ENCODE results near the gene BDKRB2.

Gene BDKRB2

GRCh38 chr14:96264200-96264553 is 59.5 kb downstream of the BDKRB2 start:
- Histone ChIP-seq H3K9me3 (ENCODE audit: insufficient read depth, low read length, severe bottlenecking) (peaks cover 3% of the 10 kb centered on the region), H2AFZ (ENCODE audit: low read depth, low read length) (no peak overlapping the region), H3K36me3 (ENCODE audit: insufficient read depth, low read length) (no peaks in the 10 kb centered on the region), H3K79me2 (ENCODE audit: insufficient read depth, low read length) (no peaks in the 10 kb centered on the region), H4K20me1 (ENCODE audit: insufficient read depth, low read length) (no peaks in the 10 kb centered on the region), H3K4me3 (ENCODE audit: low read depth in 1 of 2, low read length in 2 of 2) (no peak overlapping the region), H3K27me3 (ENCODE audit: insufficient read depth, low read length, poor library complexity) (peaks cover 7% of the 10 kb centered on the region), H3K9ac (ENCODE audit: low read depth, low read length) (no peak overlapping the region), H3K4me2 (ENCODE audit: insufficient read depth, low read length) (no peak overlapping the region), H3K27ac (ENCODE audit: low read length) (no peak overlapping the region), H3K4me1 (ENCODE audit: insufficient read depth, low read length) (no peaks in the 10 kb centered on the region)
- no peak for ATAC-seq (ENCODE audit: insufficient read depth, low read depth)
- DNase-seq: no peak
- TF ChIP-seq CTCF (IDR thresholded peaks at IDR 0.05; ENCODE audit: borderline replicate concordance, extremely low read depth, low read length, poor library complexity, severe bottlenecking): no peak
- no peak for TF ChIP-seq EZH2 (IDR thresholded peaks at IDR 0.05; ENCODE audit: borderline replicate concordance, low read depth, low read length, severe bottlenecking)

GRCh38 chr14:96264853-96265252 is 60.2 kb downstream of the BDKRB2 start:
- no peak overlapping the region for H2AFZ ChIP-seq (ENCODE audit: low read depth, low read length)
- H3K36me3 ChIP-seq (ENCODE audit: insufficient read depth, low read length): no peaks in the 10 kb centered on the region
- H3K79me2 ChIP-seq (ENCODE audit: insufficient read depth, low read length): no peaks in the 10 kb centered on the region
- H3K27me3 ChIP-seq (ENCODE audit: insufficient read depth, low read length, poor library complexity): peaks cover 4% of the 10 kb centered on the region
- DNase-seq (no peak), ATAC-seq (ENCODE audit: insufficient read depth, low read depth) (no peak)
- no peaks in the 10 kb centered on the region for H4K20me1 ChIP-seq (ENCODE audit: insufficient read depth, low read length)
- no peak overlapping the region for H3K9ac ChIP-seq (ENCODE audit: low read depth, low read length)
- TF ChIP-seq CTCF (IDR thresholded peaks at IDR 0.05; ENCODE audit: borderline replicate concordance, extremely low read depth, low read length, poor library complexity, severe bottlenecking): peak; percentile 8
- no peak for TF ChIP-seq EZH2 (IDR thresholded peaks at IDR 0.05; ENCODE audit: borderline replicate concordance, low read depth, low read length, severe bottlenecking)
- no peaks in the 10 kb centered on the region for H3K4me1 ChIP-seq (ENCODE audit: insufficient read depth, low read length)
- H3K4me2 ChIP-seq (ENCODE audit: insufficient read depth, low read length): no peak overlapping the region
- H3K27ac ChIP-seq (ENCODE audit: low read length): no peak overlapping the region
- no peaks in the 10 kb centered on the region for H3K9me3 ChIP-seq (ENCODE audit: insufficient read depth, low read length, severe bottlenecking)
- no peak overlapping the region for H3K4me3 ChIP-seq (ENCODE audit: low read depth in 1 of 2, low read length in 2 of 2)

- Histone ChIP-seq H3K4me1 (ENCODE audit: insufficient read depth, low read length) (no peaks in the 10 kb centered on the region), H3K4me3 (ENCODE audit: low read depth in 1 of 2, low read length in 2 of 2) (no peak overlapping the region), H2AFZ (ENCODE audit: low read depth, low read length) (no peak overlapping the region), H3K36me3 (ENCODE audit: insufficient read depth, low read length) (no peaks in the 10 kb centered on the region), H3K27ac (ENCODE audit: low read length) (no peak overlapping the region), H3K27me3 (ENCODE audit: insufficient read depth, low read length, poor library complexity) (peaks cover 4% of the 10 kb centered on the region), H3K4me2 (ENCODE audit: insufficient read depth, low read length) (no peak overlapping the region), H3K79me2 (ENCODE audit: insufficient read depth, low read length) (no peaks in the 10 kb centered on the region), H4K20me1 (ENCODE audit: insufficient read depth, low read length) (no peaks in the 10 kb centered on the region), H3K9me3 (ENCODE audit: insufficient read depth, low read length, severe bottlenecking) (no peaks in the 10 kb centered on the region), H3K9ac (ENCODE audit: low read depth, low read length) (no peak overlapping the region)
- DNase-seq (no peak), ATAC-seq (ENCODE audit: insufficient read depth, low read depth) (no peak)
- TF ChIP-seq CTCF (IDR thresholded peaks at IDR 0.05; ENCODE audit: borderline replicate concordance, extremely low read depth, low read length, poor library complexity, severe bottlenecking): no peak
- no peak for TF ChIP-seq EZH2 (IDR thresholded peaks at IDR 0.05; ENCODE audit: borderline replicate concordance, low read depth, low read length, severe bottlenecking)
Observed at GRCh38 chr14:96265383-96266095, 60.9 kb downstream of the BDKRB2 start.
